GM15510 (cell line): ENCODE measurements around the gene COL15A1.

Experiments
- POLR2A ChIP-seq: IDR thresholded peaks from 3 replicates; pipeline ENCODE4 v1.6.1; 2011; ENCODE audit warnings: borderline replicate concordance; ENCODE audit not compliant: insufficient read length; ENCODE audit errors: extremely low read depth

The COL15A1 gene

GRCh38 chr9:98989036-98990000 is 45.6 kb downstream of the COL15A1 start:
- TF ChIP-seq POLR2A = no peak

DNA sequence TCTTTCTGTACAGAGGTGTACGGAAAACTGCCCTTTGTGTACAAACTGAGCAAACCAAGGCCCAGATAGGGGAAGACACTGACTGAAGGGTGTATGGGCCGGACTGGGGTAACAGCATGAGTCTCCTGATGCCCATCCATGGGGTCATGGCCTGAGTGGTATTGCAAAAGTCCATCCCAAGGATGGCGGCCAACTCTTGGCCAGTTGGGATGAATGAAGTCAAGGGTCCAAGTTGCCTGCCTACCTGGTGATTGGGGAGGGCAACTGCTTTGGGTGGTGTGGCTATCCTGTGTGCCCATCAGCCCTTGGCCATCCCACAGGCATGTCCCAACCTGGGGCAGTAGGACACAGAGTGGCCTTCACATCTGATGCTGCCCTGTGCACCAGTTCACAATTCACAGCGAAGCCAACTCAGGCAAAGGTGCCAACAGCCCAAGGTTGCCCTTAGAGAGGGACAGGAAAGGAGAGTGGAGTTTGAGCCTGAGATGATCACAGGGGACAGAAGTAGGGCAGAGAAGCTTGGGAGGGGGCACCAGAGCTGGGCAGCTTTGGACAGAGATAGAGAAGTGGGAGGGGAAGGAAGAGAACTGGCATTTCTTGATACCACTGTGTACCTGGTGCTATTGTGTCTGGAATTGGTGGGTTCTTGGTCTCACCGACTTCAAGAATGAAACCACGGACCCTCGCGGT is 46.6 kb downstream of the COL15A1 start:
- TF ChIP-seq POLR2A = no peak

DNA sequence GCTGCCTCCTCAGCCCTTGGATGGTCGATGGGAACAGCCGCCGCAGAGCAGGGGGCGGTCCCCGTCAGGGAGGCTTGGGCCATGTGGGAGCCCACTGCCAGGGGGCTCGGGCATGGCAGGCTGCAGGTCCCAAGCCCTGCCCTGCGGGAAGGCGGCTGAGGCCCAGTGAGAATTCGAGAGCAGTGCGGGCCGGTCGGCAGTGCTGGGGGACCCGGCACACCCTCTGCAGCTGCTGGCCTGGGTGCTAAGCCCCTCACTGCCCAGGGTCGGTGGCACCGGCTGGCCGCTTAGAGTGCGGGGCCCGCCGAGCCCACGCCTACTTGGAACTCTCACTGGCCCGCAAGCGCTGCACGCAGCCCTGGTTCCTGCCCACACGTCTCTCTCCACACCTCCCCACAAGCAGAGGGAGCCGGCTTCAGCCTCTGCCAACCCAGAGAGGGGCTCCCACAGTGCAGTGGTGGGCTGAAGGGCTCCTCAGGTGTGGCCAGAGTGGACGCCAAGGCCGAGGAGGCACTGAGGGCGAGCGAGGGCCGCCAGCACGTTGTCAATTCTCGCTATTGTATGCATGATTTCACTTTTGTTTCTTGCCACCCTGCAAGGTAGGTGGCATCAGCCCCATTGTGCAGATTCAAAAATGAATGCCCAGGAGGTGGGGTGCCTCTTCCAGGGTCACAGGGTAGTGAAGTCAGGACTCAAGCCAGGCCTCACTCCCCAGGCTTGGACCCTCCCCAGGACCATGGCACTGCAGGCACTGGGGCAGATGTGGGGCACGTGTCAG is 48.6 kb downstream of the COL15A1 start:
- no peak for TF ChIP-seq POLR2A

- TF ChIP-seq POLR2A = no peak
Observed at GRCh38 chr9:98992885-98993569, 49.3 kb downstream of the COL15A1 start.

DNA sequence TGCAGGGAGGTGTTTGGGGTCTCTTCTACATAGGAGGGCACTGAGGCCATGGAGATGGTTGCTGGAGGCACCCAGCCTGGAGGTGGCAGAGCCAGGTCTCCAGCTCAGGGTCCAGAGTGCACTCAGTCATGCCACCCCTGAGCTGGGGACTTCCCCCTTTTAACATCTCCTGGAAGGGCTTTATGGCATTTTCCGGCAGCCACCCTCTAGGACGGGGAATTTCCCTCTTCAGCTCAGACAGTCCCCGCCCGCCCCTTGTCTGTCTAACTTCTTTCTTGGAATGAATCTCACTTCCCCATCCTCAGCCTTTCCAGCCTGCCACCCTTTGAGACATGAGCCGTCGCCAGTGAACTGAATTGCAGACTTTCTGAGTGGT is 49.9 kb downstream of the COL15A1 start:
- TF ChIP-seq POLR2A = no peak

DNA sequence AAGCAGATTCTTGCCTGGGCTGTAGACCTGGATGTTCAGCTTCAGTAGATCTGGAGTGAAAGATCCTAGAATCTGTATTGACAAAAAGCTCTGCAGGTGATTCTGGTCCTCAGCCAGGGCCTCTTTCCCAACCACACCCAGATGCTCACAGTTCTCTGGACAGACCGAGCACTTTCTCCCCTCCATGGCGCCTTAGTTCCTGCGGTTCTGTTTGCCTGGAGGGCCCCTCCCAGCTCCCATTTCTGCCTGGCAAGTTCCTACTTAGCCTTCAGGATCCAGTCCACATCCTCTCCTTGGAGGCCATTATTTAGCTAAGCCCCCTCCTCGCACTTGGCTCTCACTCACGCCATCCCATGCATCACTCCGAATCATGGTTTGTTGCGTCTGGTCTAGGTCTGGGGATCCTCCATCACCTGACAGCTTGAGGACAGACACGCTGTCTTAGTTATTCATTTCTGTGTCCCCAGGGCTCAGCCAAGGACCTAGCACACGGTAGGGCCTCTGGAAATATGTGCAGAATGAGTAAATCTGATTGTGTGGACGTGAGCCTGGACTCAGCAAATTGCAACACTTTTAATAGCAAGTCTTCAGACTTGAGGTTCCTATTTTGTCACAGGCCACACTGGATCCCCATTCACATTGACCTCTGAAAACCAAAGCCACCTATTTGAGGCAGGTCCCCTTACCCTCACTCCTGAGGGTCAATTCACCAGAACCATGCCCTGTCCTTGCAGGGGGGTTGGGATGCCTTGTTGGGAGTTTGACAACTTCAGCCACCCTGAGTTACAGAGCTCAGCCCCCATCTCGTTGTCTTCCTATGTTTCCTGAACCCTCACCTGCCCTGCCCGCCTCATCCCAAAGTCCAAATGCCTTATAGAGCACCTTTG is 50.7 kb downstream of the COL15A1 start:
- TF ChIP-seq POLR2A = no peak

- no peak for TF ChIP-seq POLR2A
Observed at GRCh38 chr9:98995059-98995671, 51.5 kb downstream of the COL15A1 start.

DNA sequence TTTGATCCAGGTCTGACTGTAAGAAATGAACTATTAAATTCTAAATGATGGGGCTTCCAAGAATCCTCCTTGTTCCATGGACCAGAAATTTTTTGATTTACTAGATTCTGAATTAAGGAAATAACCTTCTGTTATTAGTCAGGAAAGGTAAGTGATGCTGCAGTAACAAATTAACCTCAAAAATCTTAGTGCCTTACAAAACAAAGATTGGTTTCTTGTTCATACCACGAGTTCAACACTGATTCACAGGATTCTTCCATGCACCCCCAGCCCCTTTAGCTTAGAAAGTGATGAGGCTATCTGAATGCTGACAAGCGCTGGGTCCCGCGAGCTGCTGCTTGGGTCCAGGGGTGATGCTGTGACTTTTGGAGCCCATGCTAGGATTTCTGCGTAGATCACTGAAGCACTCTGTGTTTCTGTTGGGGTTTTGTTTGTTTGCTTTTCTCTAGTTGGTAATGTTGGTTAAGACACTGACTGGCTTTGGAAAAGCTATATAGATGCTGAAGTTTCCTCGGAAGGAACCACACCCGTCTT is 52.3 kb downstream of the COL15A1 start:
- no peak for TF ChIP-seq POLR2A

DNA sequence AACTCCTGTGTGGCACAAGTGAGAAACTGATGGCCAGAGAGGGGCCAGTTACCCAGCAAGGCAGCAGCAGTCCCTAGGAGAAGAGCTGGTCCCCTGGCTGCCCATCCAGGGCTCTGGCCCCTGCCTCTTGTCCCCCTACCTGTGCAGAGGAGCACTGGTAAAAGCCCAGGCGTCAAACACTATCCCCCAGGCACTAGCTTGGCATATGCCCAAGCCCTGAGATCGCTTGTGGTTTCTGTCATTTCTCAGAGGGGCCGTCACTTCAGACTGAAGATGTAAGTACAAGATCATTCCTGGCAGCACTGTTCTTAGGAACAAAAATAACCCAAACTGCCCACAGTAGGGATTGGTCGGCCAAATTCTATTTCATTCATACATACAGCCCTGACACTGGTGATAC is 53.9 kb downstream of the COL15A1 start:
- no peak for TF ChIP-seq POLR2A

- no peak for TF ChIP-seq POLR2A
Observed at GRCh38 chr9:98998441-98999151, 54.9 kb downstream of the COL15A1 start.

DNA sequence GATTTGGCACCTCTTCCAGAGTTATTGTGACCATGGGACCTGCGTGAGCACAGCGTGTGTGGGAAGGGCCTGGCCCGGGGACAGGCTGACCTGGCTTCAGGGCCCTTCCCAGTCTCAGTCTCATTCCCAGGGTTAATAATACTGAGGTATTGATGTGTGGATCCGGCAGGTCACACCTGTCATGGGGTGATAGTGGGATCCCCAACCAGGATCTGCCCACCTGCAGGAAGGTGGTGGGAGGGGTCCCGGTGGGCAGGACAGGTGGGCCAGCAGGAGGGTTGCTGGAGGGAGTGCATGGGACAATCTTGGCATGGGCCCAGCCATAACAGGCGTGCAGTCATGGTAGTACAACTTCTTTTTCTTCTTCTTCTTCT is 55.4 kb downstream of the COL15A1 start:
- TF ChIP-seq POLR2A = no peak

GRCh38 chr9:99000476-99001395 is 57.0 kb downstream of the COL15A1 start:
- no peak for TF ChIP-seq POLR2A

GRCh38 chr9:99001892-99002291 is 58.2 kb downstream of the COL15A1 start:
- TF ChIP-seq POLR2A = no peak
